GM19455 (cell line): ENCODE measurements around the gene CLDN9.
"Not testable (repeated sequence)": the region's sequence is repeated elsewhere in the genome, so short reads cannot be mapped to it uniquely, and the experiment has no call there.

Experiments
- ATAC-seq: cut with Tn5 transposase; IDR thresholded peaks from one replicate; pipeline ENCODE4 v1.9.1; 2021; ENCODE audit not compliant: unreplicated experiment

Gene CLDN9

DNA sequence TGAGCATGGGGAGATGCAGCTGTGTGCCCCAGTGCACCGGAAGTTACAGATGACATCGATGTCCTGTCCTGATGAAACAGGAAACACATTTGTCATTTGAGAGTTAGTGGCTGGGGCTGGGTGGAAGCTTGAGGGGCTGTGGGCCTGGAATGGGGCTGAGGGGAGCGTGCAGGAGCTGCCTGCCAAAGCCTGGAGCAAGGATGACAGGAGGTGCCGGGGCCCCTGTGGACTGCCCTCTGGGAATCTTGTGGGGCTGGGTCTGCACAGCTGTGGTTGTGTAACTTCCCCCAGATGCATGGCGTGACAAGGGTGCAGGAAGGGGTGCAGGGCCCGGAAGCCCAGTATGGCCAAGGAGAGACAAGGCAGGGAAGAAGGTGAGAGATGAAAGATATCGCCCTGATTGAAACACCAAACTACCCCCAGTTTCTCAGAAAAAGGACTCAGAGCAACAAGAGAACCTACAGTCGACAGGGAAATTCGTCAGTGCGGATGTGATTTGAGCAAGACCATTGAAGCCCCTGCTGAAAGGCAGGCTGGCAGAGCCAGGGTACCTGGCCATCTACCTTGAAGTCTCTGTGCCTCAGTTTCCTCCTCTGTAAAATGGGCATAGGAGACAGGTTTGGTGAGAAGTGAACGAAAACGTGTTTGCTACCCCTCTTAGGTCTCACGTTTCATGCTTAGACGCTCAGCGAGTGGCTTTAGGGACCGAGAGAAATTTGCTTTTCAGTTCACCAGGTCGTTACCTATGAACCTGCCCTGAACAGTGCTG lies 42.4 kb downstream of the CLDN9 start:
- no peak for ATAC-seq

- ATAC-seq, result not testable (repeated sequence)
Measured at GRCh38 chr16:3055734-3056115, 43.0 kb downstream of the CLDN9 start.

DNA sequence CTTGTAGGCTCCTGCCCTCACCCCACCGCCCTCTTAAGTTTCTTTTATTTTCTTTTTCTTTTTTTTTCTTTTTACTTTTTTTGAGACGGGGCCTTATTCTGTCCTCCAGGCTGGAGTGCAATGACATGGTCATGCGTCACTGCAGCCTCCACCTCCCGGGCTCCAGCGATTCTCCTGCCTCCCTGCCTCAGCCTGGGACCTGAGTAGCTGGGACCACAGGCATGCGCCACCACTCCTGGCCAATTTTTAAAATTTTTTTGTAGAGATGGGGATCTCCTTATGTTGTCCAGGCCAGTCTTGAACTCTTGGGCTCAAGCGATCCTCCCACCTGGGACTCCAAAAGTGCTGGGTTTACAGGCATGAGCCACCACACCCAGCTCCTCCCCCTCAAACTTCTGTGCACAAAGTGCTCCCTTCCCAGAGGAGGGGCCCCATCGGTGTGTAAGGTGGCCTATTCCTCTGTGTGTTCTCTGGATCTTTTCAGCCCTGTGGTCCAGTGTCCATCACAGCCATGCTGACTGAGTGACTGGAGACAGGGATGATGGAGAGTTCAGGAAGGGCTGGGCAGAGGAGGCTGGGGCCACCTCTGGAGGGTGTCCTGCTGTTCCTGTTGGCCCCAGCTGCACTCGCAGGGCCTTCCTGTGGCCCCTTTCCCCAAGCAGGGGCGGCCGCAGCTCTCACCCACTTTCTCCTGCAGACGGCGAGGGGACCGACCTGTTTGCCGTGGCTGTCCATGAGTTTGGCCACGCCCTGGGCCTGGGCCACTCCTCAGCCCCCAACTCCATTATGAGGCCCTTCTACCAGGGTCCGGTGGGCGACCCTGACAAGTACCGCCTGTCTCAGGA lies 43.8 kb downstream of the CLDN9 start:
- ATAC-seq, result no peak

GRCh38 chr16:3057181-3058138 lies 44.7 kb downstream of the CLDN9 start:
- no peak for ATAC-seq

- ATAC-seq, result no peak
Measured at GRCh38 chr16:3058139-3059030, 45.7 kb downstream of the CLDN9 start.

GRCh38 chr16:3059041-3059722 lies 46.5 kb downstream of the CLDN9 start:
- no peak for ATAC-seq

GRCh38 chr16:3059723-3060242 lies 47.1 kb downstream of the CLDN9 start:
- no peak for ATAC-seq

- ATAC-seq, result no peak
Measured at GRCh38 chr16:3060339-3061127, 47.8 kb downstream of the CLDN9 start.

DNA sequence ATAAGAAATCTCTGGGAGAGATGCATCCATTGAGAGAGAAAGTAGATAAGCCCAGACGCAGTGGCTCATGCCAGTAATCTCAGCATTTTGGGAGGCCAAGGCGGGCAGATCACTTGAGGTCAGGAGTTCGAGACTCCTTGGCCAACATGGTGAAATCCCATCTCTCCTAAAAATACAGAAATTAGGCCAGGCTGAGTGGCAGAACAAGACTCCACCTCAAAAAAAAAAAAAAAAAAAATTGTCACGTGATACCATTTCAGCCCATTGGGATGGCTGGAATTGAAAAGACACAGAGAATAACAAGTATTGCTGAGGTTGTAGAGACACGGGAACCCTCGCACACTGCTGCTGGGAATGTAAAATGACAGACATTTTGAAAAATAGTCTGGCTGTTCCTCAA lies 49.8 kb downstream of the CLDN9 start:
- ATAC-seq, result no peak

GRCh38 chr16:3063625-3064386 lies 51.1 kb downstream of the CLDN9 start:
- ATAC-seq, result no peak
